HL-60 (cell line): ENCODE results near the gene TBC1D28.
"Not testable (repeated sequence)": the region's sequence is repeated elsewhere in the genome, so short reads cannot be mapped to it uniquely, and the experiment has no call there.

Experiments used
- DNase-seq, 2 experiments: peaks; one replicate each; pipeline ENCODE4 v3.0.0-alpha.2; 2010 to 2020; ENCODE audit warnings: low read depth in 1 of 2, low spot score in 1 of 2
- H3K27ac ChIP-seq: fragments of 250-450 bp; sonication (Bioruptor Pico); replicated peaks from 2 replicates; pipeline ENCODE4 v1.5.1; 2020; ENCODE audit warnings: mild to moderate bottlenecking, moderate library complexity
- H3K27me3 ChIP-seq: fragments of 250-450 bp; sonication (Bioruptor Pico); 2 replicates; pipeline ENCODE4 v1.5.1; 2021; ENCODE audit warnings: mild to moderate bottlenecking, moderate library complexity; ENCODE audit not compliant: insufficient read depth, poor library complexity, severe bottlenecking
- H3K4me3 ChIP-seq: replicated peaks from 2 replicates; pipeline ENCODE4 v1.5.1; 2011; ENCODE audit warnings: mild to moderate bottlenecking, control low read depth, low read length; ENCODE audit not compliant: insufficient read depth
- long read RNA-seq: library from polyadenylated mRNA; unstranded; transcript quantifications from one replicate; pipeline ENCODE4 v2.0.0, GENCODE V29; 2020

Gene TBC1D28
- long read RNA-seq: 0 reads

- not testable (repeated sequence) for H3K4me3 ChIP-seq, DNase-seq, H3K27ac ChIP-seq, H3K27me3 ChIP-seq
Observed at GRCh38 chr17:18644291-18644690, at the start of gene TBC1D28. Gene TBC1D28, minus strand, starts transcription at chr17:18644391. Its CDS starts 3,039 bp downstream, at chr17:18641352.

DNA sequence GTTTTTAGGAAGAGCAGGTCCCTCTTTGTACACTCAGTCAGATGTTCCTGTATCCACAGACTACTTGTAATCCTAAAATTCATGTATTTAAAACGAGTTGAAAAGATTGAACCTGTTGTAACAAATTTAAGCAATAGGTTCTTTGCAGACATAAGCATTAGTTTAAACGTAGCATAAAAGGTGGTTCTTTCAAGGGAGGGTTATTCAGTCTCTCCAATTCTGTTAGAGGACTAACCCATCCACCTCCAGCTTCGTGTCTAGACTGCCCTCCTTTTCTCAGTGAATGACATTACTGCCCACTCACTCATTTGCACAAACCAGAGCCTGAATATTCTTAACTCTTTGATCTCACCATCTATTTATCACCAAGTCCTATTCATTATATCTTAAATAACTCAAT, 38.5 kb upstream of the TBC1D28 start:
- not testable (repeated sequence) for H3K4me3 ChIP-seq, DNase-seq, H3K27me3 ChIP-seq, H3K27ac ChIP-seq

DNA sequence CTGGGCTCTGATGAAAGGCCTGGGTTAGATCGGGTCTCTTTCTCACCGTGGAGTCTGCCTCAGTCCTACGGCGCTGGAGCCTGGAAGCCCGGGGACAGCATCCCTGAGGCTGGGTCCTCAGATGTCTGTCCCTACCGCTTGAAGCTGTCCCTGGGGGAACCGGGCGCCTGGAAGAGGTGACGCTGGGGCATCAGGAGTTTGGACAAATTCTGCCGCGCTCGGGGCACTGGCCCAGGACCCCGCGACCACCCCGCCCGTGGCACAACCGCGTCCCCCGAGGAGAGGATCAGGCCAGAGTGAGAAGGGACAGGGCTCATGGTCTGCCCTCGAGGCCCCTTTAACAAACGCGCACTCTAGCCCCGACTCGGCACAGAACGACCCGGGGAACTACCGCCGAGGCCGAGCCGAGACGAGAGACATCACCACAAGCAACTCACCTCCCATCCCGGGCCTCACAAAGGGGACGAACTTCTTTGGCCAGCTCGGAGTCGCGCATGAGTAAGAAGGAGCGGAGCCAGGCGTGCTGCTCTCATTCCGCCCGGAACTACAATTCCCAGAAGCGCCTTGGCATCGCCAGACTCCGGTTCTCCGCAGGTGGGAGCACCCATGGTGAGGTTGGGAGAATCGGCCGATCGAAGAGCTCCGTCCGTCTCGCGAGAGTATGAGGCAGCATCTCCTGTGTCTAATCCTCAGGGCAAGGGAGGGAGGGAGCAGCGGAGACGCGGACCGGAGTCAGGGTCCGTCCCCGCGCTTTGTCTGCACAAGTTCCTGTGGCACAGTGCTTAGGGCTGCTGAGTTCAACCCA, 37.8 kb upstream of the TBC1D28 start, which contains the start of gene FOXO3B:
Gene FOXO3B (minus strand): TSS at position 548 of the 805 bp plus-strand sequence. CDS start 663 bp downstream, outside the sequence.
- H3K27ac ChIP-seq, H3K27me3 ChIP-seq: not testable (repeated sequence)
- peak in 1 of 2 experiments; percentile 2 for DNase-seq
- peak within 1 kb of the TSS; percentile 16; the same call in 1 of the 2 replicates for H3K4me3 ChIP-seq

DNA sequence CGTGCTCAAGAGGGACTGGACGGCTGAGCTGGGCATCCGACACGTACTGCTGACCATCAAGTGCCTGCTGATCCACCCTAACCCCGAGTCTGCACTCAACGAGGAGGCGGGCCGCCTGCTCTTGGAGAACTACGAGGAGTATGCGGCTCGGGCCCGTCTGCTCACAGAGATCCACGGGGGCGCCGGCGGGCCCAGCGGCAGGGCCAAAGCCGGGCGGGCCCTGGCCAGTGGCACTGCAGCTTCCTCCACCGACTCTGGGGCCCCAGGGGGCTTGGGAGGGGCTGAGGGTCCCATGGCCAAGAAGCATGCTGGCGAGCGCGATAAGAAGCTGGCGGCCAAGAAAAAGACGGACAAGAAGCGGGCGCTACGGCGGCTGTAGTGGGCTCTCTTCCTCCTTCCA, 33.2 kb upstream of the TBC1D28 start:
- H3K4me3 ChIP-seq, H3K27me3 ChIP-seq, H3K27ac ChIP-seq, DNase-seq: not testable (repeated sequence)

GRCh38 chr17:18676928-18677327, 32.7 kb upstream of the TBC1D28 start:
- not testable (repeated sequence) for H3K27me3 ChIP-seq, H3K4me3 ChIP-seq, H3K27ac ChIP-seq, DNase-seq

- H3K27ac ChIP-seq, H3K4me3 ChIP-seq, DNase-seq, H3K27me3 ChIP-seq: not testable (repeated sequence)
Observed at GRCh38 chr17:18672395-18673227, 28.4 kb upstream of the TBC1D28 start.

GRCh38 chr17:18668625-18669024, 24.4 kb upstream of the TBC1D28 start:
- not testable (repeated sequence) for DNase-seq, H3K4me3 ChIP-seq

GRCh38 chr17:18667535-18667934, 23.3 kb upstream of the TBC1D28 start:
- not testable (repeated sequence) for H3K4me3 ChIP-seq, H3K27me3 ChIP-seq, DNase-seq, H3K27ac ChIP-seq

More at GRCh38 chr17:18668625-18669024, 24.4 kb upstream of the TBC1D28 start:
- H3K27me3 ChIP-seq, H3K27ac ChIP-seq: not testable (repeated sequence)

DNA sequence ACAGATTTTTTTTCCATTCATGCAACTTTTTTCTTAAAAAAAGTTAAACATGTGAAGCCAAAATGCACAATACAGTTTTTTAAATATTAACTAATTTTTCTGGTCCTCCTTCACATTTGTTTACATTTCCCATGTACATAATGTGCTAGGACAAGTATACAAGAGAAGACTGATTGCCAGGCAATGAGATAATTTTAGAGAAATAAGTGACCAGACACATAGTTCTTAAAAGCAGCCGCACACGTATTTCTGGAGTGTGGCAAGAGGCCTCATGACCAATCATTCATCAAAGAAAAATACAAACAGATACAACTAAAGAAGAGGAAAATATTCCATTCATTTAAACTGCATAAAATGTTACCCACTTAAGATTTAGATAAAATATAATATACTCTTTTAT, 22.1 kb upstream of the TBC1D28 start:
- not testable (repeated sequence) for H3K4me3 ChIP-seq, DNase-seq, H3K27me3 ChIP-seq, H3K27ac ChIP-seq

DNA sequence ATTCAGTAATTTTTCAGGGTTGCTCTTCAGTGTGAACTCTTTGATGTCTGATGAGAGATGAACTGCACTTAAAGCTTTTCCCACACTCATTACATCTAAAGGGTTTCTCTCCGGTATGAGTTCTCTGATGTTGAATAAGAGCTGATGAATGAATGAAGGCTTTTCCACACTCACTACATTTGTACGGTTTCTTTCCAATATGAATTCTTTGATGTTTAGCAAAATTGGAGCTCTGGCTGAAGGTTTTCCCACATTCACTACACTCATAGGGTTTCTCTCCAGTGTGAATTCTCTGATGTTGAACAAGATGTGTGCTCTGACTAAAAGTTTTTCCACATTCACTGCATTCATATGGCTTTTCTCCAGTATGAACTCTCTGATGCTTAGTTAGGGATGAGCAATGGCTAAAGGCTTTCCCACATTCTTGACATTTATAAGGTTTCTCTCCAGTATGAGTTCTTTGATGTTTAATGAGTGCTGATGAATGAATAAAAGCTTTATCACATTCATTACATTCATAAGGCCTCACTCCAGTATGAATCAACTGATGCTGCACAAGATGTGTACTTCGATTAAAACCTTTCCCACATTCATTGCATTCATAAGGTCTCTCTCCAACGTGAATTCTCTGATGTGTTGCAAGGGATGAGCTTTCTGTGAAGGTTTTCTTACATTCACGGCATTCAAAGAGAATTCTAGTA, 17.9 kb upstream of the TBC1D28 start:
- not testable (repeated sequence) for DNase-seq, H3K27me3 ChIP-seq, H3K4me3 ChIP-seq, H3K27ac ChIP-seq

- not testable (repeated sequence) for H3K27me3 ChIP-seq, DNase-seq, H3K4me3 ChIP-seq, H3K27ac ChIP-seq
Observed at GRCh38 chr17:18650094-18650493, 5.9 kb upstream of the TBC1D28 start.

- not testable (repeated sequence) for DNase-seq, H3K27me3 ChIP-seq, H3K27ac ChIP-seq, H3K4me3 ChIP-seq
Observed at GRCh38 chr17:18643124-18643523, 1.1 kb downstream of the TBC1D28 start.

DNA sequence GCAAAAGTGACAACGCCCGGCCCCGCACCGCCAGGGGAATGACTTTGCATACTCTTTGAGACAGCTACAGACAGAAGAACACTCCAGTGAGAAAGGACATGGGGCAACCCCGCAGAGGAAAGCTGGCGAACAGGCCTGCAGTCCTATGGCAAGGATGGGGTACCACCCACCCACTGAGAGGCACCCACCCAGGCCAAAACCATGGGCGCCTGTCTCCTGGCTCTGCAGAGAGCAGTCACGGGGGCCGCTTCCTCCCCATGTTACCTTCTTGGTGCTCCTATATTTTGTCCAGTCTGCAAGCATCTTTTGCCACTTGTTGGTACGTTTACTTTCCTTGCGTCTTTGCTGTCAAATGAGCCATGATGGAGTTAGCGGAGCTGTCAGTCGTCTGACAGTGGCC, 5.8 kb downstream of the TBC1D28 start:
- H3K27ac ChIP-seq, H3K4me3 ChIP-seq, H3K27me3 ChIP-seq, DNase-seq: not testable (repeated sequence)

DNA sequence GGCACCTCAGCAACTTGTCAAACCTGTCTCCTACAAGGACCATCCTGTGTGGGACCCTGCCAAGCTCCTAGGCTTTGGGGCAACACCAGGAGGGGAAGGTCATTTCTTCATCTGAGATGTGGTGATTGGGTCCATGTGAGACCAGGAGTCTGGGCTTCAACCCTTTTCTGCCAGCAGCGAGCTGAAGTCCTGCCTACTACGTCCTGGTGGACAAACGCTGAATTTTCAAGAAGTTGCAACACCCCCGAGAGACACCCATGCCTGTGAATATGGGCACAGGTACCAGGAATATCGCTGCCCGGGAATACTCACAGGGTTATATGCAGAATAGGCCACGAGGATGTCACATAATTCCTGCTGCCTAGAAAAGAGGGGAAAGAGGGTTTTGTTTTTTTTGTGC, 8.0 kb downstream of the TBC1D28 start:
- H3K27me3 ChIP-seq, H3K27ac ChIP-seq, H3K4me3 ChIP-seq, DNase-seq: not testable (repeated sequence)
